Measurements from ENCODE around the gene KRT31. TPM values are rescaled to one million over a fixed set of nuclear protein-coding genes. Genes with fewer than 3 reads are reported as not detected.

Gene KRT31
- total RNA-seq, 1 donor from 2014 or later, result not detected

DNA sequence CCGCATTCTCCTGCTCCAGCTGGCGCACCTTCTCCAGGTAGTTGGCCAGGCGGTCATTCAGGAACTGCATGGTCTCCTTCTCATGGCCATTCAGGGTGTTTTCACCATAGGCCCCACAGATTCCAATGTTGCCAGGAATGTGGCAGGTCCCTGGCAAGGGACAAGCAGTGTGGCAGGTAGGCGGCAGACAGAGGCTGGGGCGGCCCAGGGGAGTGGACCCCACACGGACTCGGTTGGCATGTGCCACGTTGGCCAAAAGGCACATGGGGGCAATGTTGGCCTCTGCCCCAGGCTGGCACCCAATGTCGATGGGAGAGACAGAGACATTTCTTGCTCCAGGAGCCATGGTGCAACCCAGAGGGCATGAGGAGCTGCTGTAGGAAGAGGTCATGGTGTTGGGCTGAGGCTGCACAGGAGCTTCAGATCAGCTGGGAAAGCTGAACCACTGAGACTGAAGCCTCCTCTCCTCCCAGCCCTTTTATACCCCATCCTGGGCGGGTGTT lies 43.2 kb upstream of the KRT31 start, which contains the start of gene KRT38:
KRT38 (minus strand) TSS at position 453 of the 503 bp plus-strand sequence; CDS start at position 391, 62 bp downstream.
- Mint-ChIP-seq H3K27me3 (ENCODE audit: unreplicated experiment) (no peaks in the 10 kb centered on the region), H3K4me1 (ENCODE audit: low read depth, unreplicated experiment) (no peaks in the 10 kb centered on the region), H3K27ac (ENCODE audit: unreplicated experiment) (no peak within 1 kb of the TSS), H3K36me3 (ENCODE audit: unreplicated experiment) (no peaks in the 10 kb centered on the region), H3K4me3 (ENCODE audit: unreplicated experiment) (no peak within 1 kb of the TSS), H3K9me3 (ENCODE audit: unreplicated experiment) (no peaks in the 10 kb centered on the region)
- TF ChIP-seq, protein P1, sequence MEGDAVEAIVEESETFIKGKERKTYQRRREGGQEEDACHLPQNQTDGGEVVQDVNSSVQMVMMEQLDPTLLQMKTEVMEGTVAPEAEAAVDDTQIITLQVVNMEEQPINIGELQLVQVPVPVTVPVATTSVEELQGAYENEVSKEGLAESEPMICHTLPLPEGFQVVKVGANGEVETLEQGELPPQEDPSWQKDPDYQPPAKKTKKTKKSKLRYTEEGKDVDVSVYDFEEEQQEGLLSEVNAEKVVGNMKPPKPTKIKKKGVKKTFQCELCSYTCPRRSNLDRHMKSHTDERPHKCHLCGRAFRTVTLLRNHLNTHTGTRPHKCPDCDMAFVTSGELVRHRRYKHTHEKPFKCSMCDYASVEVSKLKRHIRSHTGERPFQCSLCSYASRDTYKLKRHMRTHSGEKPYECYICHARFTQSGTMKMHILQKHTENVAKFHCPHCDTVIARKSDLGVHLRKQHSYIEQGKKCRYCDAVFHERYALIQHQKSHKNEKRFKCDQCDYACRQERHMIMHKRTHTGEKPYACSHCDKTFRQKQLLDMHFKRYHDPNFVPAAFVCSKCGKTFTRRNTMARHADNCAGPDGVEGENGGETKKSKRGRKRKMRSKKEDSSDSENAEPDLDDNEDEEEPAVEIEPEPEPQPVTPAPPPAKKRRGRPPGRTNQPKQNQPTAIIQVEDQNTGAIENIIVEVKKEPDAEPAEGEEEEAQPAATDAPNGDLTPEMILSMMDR (IDR thresholded peaks at IDR 0.05; ENCODE audit: partially characterized antibody, unreplicated experiment), result no peak
- DNase-seq, result no peak

DNA sequence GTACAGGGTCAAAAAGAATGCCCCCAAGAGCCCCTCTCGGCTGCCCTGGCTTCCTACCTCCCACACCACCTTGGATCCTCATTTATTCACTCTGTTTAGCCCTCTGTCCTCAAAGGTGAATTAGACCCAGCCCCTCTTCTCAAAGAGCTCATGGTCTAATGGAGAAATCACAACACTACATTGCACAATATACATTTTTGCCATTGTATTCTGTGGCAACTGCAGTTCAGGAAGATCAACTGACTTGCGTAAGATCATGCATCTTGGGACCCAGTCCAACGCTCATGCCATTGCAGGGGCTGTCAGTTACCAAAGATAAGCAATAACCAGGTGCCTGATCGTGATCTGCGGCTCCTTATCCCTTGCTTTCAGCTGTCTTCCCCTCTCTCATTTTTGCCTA lies 42.0 kb upstream of the KRT31 start:
- no peak overlapping the region for H3K27ac Mint-ChIP-seq (ENCODE audit: unreplicated experiment)
- H3K4me3 Mint-ChIP-seq (ENCODE audit: unreplicated experiment), result no peak overlapping the region
- TF ChIP-seq, protein P1 (IDR thresholded peaks at IDR 0.05; ENCODE audit: partially characterized antibody, unreplicated experiment), result no peak

DNA sequence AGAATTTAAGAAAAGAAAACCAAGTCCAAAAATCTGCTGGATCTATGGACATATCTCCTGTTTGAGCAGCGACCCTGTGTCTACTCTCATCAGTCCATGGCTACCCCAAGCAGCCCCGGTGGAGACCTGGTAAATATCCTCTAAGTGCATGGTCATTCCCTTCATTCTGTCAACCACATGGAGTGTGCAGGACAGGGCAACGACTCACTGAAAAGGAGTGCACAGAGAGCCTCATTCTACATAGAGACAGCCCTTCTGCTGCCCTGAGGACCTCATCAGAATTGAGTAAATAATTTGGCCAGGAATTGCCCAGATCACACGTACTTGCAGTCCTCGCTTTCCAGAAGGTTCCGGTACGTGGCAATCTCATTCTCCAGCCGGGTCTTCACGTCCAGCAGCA lies 40.4 kb upstream of the KRT31 start:
- Mint-ChIP-seq H3K4me1 (ENCODE audit: low read depth, unreplicated experiment) (no peaks in the 10 kb centered on the region), H3K9me3 (ENCODE audit: unreplicated experiment) (no peaks in the 10 kb centered on the region), H3K4me3 (ENCODE audit: unreplicated experiment) (no peak overlapping the region), H3K27ac (ENCODE audit: unreplicated experiment) (no peak overlapping the region), H3K27me3 (ENCODE audit: unreplicated experiment) (no peaks in the 10 kb centered on the region), H3K36me3 (ENCODE audit: unreplicated experiment) (no peaks in the 10 kb centered on the region)
- TF ChIP-seq, protein P1 (IDR thresholded peaks at IDR 0.05; ENCODE audit: partially characterized antibody, unreplicated experiment), result no peak
- no peak for DNase-seq

More for the DNA sequence above, 42.0 kb upstream of the KRT31 start:
- Mint-ChIP-seq H3K27me3 (ENCODE audit: unreplicated experiment) (no peaks in the 10 kb centered on the region), H3K4me1 (ENCODE audit: low read depth, unreplicated experiment) (no peaks in the 10 kb centered on the region), H3K9me3 (ENCODE audit: unreplicated experiment) (no peaks in the 10 kb centered on the region), H3K36me3 (ENCODE audit: unreplicated experiment) (no peaks in the 10 kb centered on the region)
- no peak for DNase-seq

DNA sequence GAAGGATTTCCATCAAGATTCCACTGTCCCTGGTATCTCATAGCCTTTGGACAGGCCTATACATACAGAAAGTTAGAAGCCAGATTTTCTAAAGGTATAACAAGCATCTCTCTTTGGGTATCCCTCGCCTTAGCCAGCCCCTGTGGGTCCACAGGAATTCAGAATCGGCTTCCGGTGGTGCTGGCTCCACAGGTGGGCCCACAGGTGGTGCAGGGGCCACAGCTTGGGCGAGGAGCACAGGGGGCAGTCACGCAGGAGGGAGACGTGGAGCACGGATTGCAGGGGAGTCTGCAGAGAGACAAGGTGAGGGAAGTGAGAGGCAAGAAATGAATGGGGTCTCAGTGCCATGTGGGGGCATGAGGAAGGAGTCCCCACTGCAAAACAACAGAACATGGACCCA lies 39.8 kb upstream of the KRT31 start:
- Mint-ChIP-seq H3K4me3 (ENCODE audit: unreplicated experiment) (no peak overlapping the region), H3K36me3 (ENCODE audit: unreplicated experiment) (no peaks in the 10 kb centered on the region), H3K4me1 (ENCODE audit: low read depth, unreplicated experiment) (no peaks in the 10 kb centered on the region), H3K27me3 (ENCODE audit: unreplicated experiment) (no peaks in the 10 kb centered on the region), H3K9me3 (ENCODE audit: unreplicated experiment) (no peaks in the 10 kb centered on the region), H3K27ac (ENCODE audit: unreplicated experiment) (no peak overlapping the region)
- DNase-seq, result no peak
- TF ChIP-seq, protein P1 (IDR thresholded peaks at IDR 0.05; ENCODE audit: partially characterized antibody, unreplicated experiment), result no peak

DNA sequence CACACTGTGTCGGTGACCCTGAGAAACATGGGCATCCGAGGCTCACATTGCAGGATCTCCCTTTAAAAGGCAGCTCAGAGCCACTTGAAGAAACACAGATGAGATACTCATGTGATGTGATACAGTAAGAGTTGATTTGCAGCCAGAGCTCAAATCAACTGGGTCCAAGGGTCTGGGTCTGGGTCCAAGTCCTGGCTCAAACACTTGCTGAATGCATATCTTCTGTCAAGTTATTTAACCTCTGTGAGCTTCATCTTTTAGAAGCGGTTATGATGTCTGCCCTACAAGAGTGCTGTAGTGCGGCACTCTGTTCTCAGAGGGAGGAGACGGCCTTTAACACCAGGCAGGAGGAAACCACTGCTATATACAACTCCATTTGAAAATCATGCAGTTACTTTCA lies 37.0 kb upstream of the KRT31 start:
- H3K4me3 Mint-ChIP-seq (ENCODE audit: unreplicated experiment), result no peak overlapping the region
- H3K9me3 Mint-ChIP-seq (ENCODE audit: unreplicated experiment), result no peaks in the 10 kb centered on the region
- no peaks in the 10 kb centered on the region for H3K27me3 Mint-ChIP-seq (ENCODE audit: unreplicated experiment)
- no peaks in the 10 kb centered on the region for H3K36me3 Mint-ChIP-seq (ENCODE audit: unreplicated experiment)
- DNase-seq, result no peak
- H3K27ac Mint-ChIP-seq (ENCODE audit: unreplicated experiment), result no peak overlapping the region
- no peaks in the 10 kb centered on the region for H3K4me1 Mint-ChIP-seq (ENCODE audit: low read depth, unreplicated experiment)
- TF ChIP-seq, protein P1 (IDR thresholded peaks at IDR 0.05; ENCODE audit: partially characterized antibody, unreplicated experiment), result no peak

All from glutamatergic neuron (in vitro differentiated cells).